SK-N-SH (cell line): Measurements from ENCODE around the gene CMPK1.

Experiments used
- CTCF ChIP-seq: fragments of 200-600 bp; sonication (generic); IDR thresholded peaks from 2 replicates; pipeline ENCODE4 v1.6.1; 2017; ENCODE audit warnings: antibody characterized with exemption, mild to moderate bottlenecking, moderate library complexity
- EP300 ChIP-seq, 2 experiments: IDR thresholded peaks; 2 replicates each; pipeline versions ENCODE4 v1.4.0 to v1.6.1; 2012; ENCODE audit warnings: borderline replicate concordance in 1 of 2, low read depth in 1 of 2, low read length in 1 of 2
- EZH2phosphoT487 ChIP-seq: fragments of 200-600 bp; sonication (generic); IDR thresholded peaks from 2 replicates; pipeline ENCODE4 v1.6.1; 2017; ENCODE audit warnings: low read depth, mixed run types, mild to moderate bottlenecking, antibody characterized with exemption, moderate library complexity, borderline replicate concordance
- GATA2 ChIP-seq: sonication (generic); formaldehyde crosslinking; IDR thresholded peaks from 2 replicates; pipeline ENCODE4 v1.5.0; 2020; ENCODE audit warnings: mild to moderate bottlenecking, missing genetic modification reagents
- MAX ChIP-seq: IDR thresholded peaks from 2 replicates; pipeline ENCODE4 v1.4.0; 2012; ENCODE audit warnings: low read depth
- POLR2AphosphoS5 ChIP-seq: IDR thresholded peaks from 2 replicates; pipeline ENCODE4 v1.6.1; 2012; ENCODE audit warnings: low read depth, low read length
- RCOR1 ChIP-seq: fragments of 150-350 bp; IDR thresholded peaks from 2 replicates; pipeline ENCODE4 v1.6.1; 2017; ENCODE audit warnings: antibody characterized with exemption, low read length
- REST ChIP-seq: IDR thresholded peaks from 2 replicates; pipeline ENCODE4 v1.6.1; 2012; ENCODE audit warnings: mild to moderate bottlenecking, low read depth, low read length, moderate library complexity
- RFX5 ChIP-seq: IDR thresholded peaks from 2 replicates; pipeline ENCODE4 v1.6.1; 2012; ENCODE audit warnings: mild to moderate bottlenecking, improper control_type of control experiment, low read length
- SIN3A ChIP-seq: IDR thresholded peaks from 2 replicates; pipeline ENCODE4 v1.6.1; 2012; ENCODE audit warnings: low read depth, mild to moderate bottlenecking, low read length, moderate library complexity, borderline replicate concordance
- TAF1 ChIP-seq: IDR thresholded peaks from 2 replicates; pipeline ENCODE4 v1.6.1; 2012; ENCODE audit warnings: low read depth, mild to moderate bottlenecking, low read length, moderate library complexity, borderline replicate concordance

- TF ChIP-seq EZH2phosphoT487 (no peak), CTCF (no peak), TAF1 (no peak), POLR2AphosphoS5 (no peak), REST (no peak), EP300 (IDR thresholded peaks at IDR 0.05; ENCODE audit: borderline replicate concordance in 1 of 2, low read depth in 1 of 2, low read length in 1 of 2) (no peak), GATA2 (CRISPR knock-in tag) (no peak), MAX (no peak), RCOR1 (no peak), SIN3A (no peak), RFX5 (no peak)
Observed at GRCh38 chr1:47347735-47348134, 14.1 kb downstream of the CMPK1 start.
